Fibroblast of lung (primary cell): Measurements from ENCODE around the gene RBM28. TPM values are rescaled to one million over a fixed set of nuclear protein-coding genes. Genes with fewer than 3 reads are reported as not detected.

Source experiments
- DNase-seq, 2 donors: peaks; one replicate each; pipeline versions ENCODE4 v3.0.0 to v3.0.0-alpha.2; 2010; ENCODE audit warnings: low read depth in 2 of 2
- H2AFZ ChIP-seq: 2 replicates; pipeline ENCODE4 v1.5.1; 2012; ENCODE audit warnings: low read length, control low read depth, inconsistent platforms
- H3K27ac ChIP-seq: 2 replicates; pipeline ENCODE4 v1.5.1; 2011; ENCODE audit warnings: low read length, control low read depth; ENCODE audit not compliant: insufficient read depth
- H3K27me3 ChIP-seq: 2 replicates; pipeline ENCODE4 v1.5.1; 2011; ENCODE audit warnings: mild to moderate bottlenecking, low read length; ENCODE audit not compliant: control insufficient read depth, insufficient read depth
- H3K36me3 ChIP-seq: 2 replicates; pipeline ENCODE4 v1.5.1; 2011; ENCODE audit warnings: low read length; ENCODE audit not compliant: control insufficient read depth, insufficient read depth
- H3K4me1 ChIP-seq: 2 replicates; pipeline ENCODE4 v1.5.1; 2011; ENCODE audit warnings: low read length; ENCODE audit not compliant: control insufficient read depth, insufficient read depth; ENCODE audit errors: extremely low read depth
- H3K4me2 ChIP-seq: 2 replicates; pipeline ENCODE4 v1.5.1; 2011; ENCODE audit warnings: low read length, control low read depth; ENCODE audit not compliant: insufficient read depth; ENCODE audit errors: extremely low read depth
- H3K4me3 ChIP-seq, 4 experiments: fragments of 200-600 bp in 1 of 4; sonication (generic) in 1 of 4; replicated peaks in 1 of 4; 2 replicates each; pipeline ENCODE4 v1.5.1; 2011 to 2016; ENCODE audit warnings: low read length in 4 of 4, low read depth in 3 of 4, mild to moderate bottlenecking in 3 of 4, control low read depth in 2 of 4, inconsistent platforms in 1 of 4, mixed read lengths in 1 of 4; ENCODE audit not compliant: insufficient read depth in 1 of 4; ENCODE audit errors: control extremely low read depth in 1 of 4
- H3K79me2 ChIP-seq: 2 replicates; pipeline ENCODE4 v1.5.1; 2012; ENCODE audit warnings: mild to moderate bottlenecking, low read length, inconsistent platforms; ENCODE audit not compliant: control insufficient read depth, insufficient read depth
- H3K9ac ChIP-seq: 2 replicates; pipeline ENCODE4 v1.5.1; 2011; ENCODE audit warnings: mild to moderate bottlenecking, low read length, control low read depth; ENCODE audit not compliant: insufficient read depth
- H3K9me3 ChIP-seq: 2 replicates; pipeline ENCODE4 v1.5.1; 2012; ENCODE audit warnings: low read depth, low read length; ENCODE audit not compliant: control insufficient read depth, insufficient read depth
- H4K20me1 ChIP-seq: 2 replicates; pipeline ENCODE4 v1.5.1; 2011; ENCODE audit warnings: low read length; ENCODE audit not compliant: control insufficient read depth, insufficient read depth; ENCODE audit errors: extremely low read depth
- CTCF ChIP-seq, 2 donors: IDR thresholded peaks in 1 of 2; conservative IDR thresholded peaks in 1 of 2; 1 replicate in 1 of 2; 2 replicates in 1 of 2; pipeline ENCODE4 v1.5.1; 2011 to 2012; ENCODE audit warnings: low read length in 2 of 2, control low read depth in 1 of 2, inconsistent platforms in 1 of 2, low read depth in 1 of 2, mild to moderate bottlenecking in 1 of 2
- EZH2 ChIP-seq: IDR thresholded peaks from 2 replicates; pipeline ENCODE4 v1.5.1; 2012; ENCODE audit warnings: low read length, control low read depth, mild to moderate bottlenecking; ENCODE audit errors: missing control alignments
- polyA plus RNA-seq, 2 donors: library from polyadenylated mRNA; depleted of rRNA in 1 of 2; stranded (reverse) in 1 of 2; unstranded in 1 of 2; fragments of >200 nt; gene quantifications; 2 replicates each; pipeline ENCODE4 v1.2.1, GENCODE V29; 2011 to 2012; ENCODE audit warnings: missing spikeins in 1 of 2
- total RNA-seq: library from RNA; depleted of rRNA; stranded (reverse); fragments of >200 nt; gene quantifications from 2 replicates; pipeline ENCODE4 v1.2.1, GENCODE V29; 2014

Gene RBM28
- total and polyA plus RNA-seq, 2 donors (not counting 1 experiment from before 2014, with no cell fraction given) = 11.2 to 22.9 TPM

- Histone ChIP-seq H3K27me3 (no peaks in the 10 kb centered on the region), H3K9me3 (no peaks in the 10 kb centered on the region), H3K27ac (no peak overlapping the region), H3K4me2 (no peak overlapping the region), H3K4me1 (no peaks in the 10 kb centered on the region), H3K9ac (no peak overlapping the region), H4K20me1 (no peaks in the 10 kb centered on the region), H2AFZ (no peak overlapping the region), H3K4me3 (no peak overlapping the region), H3K79me2 (no peaks in the 10 kb centered on the region), H3K36me3 (peaks cover 14% of the 10 kb centered on the region)
- no peak for DNase-seq
- no peak for TF ChIP-seq EZH2
- TF ChIP-seq CTCF (conservative IDR thresholded peaks at IDR 0.05 in 1 of 2, IDR thresholded peaks at IDR 0.05 in 1 of 2; ENCODE audit: low read depth in 1 of 2, low read length in 2 of 2) = no peak
Observed at GRCh38 chr7:128318691-128319090, 25.0 kb downstream of the RBM28 start.

DNA sequence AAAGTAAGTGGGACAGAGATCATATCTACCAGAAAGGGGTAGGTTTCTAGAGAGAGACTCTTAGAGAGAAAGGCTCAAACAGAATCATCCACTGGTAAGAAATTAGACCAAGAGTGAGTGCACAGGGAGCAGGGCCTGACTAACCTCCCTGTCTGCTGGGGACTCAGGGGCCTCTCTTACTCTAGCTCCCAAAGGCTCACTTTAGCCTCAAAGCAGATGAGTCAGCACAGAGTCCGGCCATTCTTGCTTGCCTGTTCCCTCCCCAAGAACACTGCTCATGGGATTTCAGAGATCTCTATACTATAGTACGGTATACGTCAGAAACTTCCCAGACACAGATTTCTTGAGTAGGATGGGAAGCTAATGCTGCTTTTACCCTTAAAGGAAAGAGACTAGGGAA, 32.7 kb downstream of the RBM28 start:
- DNase-seq = no peak
- Histone ChIP-seq H3K4me3 (no peak overlapping the region), H3K27me3 (no peaks in the 10 kb centered on the region), H3K79me2 (no peaks in the 10 kb centered on the region), H3K36me3 (peaks cover 13% of the 10 kb centered on the region), H3K4me2 (no peak overlapping the region), H3K9ac (no peak overlapping the region), H3K9me3 (no peaks in the 10 kb centered on the region), H3K27ac (no peak overlapping the region), H3K4me1 (no peaks in the 10 kb centered on the region), H2AFZ (no peak overlapping the region), H4K20me1 (no peaks in the 10 kb centered on the region)
- TF ChIP-seq CTCF (conservative IDR thresholded peaks at IDR 0.05 in 1 of 2, IDR thresholded peaks at IDR 0.05 in 1 of 2; ENCODE audit: low read depth in 1 of 2, low read length in 2 of 2) (no peak), EZH2 (no peak)

DNA sequence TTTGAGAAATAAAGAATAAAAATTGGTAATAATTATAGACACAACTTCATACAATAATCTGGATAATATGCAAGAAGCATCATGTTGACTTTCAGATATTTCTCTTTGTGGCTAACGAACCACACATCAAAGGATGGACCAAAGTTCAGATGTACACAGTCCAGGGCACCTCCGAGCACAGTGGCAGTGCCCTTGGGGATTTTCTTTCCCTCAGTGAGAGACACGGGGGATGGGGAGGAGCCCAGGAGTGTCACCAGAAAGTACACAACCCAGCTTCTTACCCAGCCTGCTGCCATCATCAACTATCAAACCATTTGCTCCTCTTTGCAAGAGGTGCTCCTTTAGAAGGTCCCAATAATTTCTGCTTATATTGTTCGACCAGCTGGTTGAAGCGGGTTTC, 33.2 kb downstream of the RBM28 start:
- Histone ChIP-seq H3K9ac (no peak overlapping the region), H4K20me1 (no peaks in the 10 kb centered on the region), H3K79me2 (no peaks in the 10 kb centered on the region), H3K36me3 (peaks cover 16% of the 10 kb centered on the region), H3K27me3 (no peaks in the 10 kb centered on the region), H3K4me1 (no peaks in the 10 kb centered on the region), H3K27ac (no peak overlapping the region), H3K4me2 (no peak overlapping the region), H2AFZ (no peak overlapping the region), H3K4me3 (no peak overlapping the region), H3K9me3 (no peaks in the 10 kb centered on the region)
- DNase-seq = no peak
- TF ChIP-seq EZH2 = no peak
- TF ChIP-seq CTCF (conservative IDR thresholded peaks at IDR 0.05 in 1 of 2, IDR thresholded peaks at IDR 0.05 in 1 of 2; ENCODE audit: low read depth in 1 of 2, low read length in 2 of 2) = no peak
